Stimulated activated naive B cell treated with anti-CD40 and anti-IgM and Interleukin-4, amounts not matched to agents 10 μg/mL and 1 μg/mL and 100 μg/mL, for 72 hours (primary cell): ENCODE results near the gene MACROH2A2.
"Not testable (repeated sequence)": the region's sequence is repeated elsewhere in the genome, so short reads cannot be mapped to it uniquely, and the experiment has no call there.

Experiments used
- ATAC-seq, 2 donors: fragments of 150-1000 bp; cut with Tn5 transposase; replicated peaks; 2 replicates each; pipeline ENCODE4 v1.10.0; 2021; ENCODE audit warnings: moderate library complexity in 1 of 2
- DNase-seq: peaks from one replicate; pipeline ENCODE4 v3.0.0; 2021
- H3K27ac Mint-ChIP-seq: one replicate; pipeline ENCODE4 v1.8.0; 2022; ENCODE audit warnings: mild to moderate bottlenecking, mixed read lengths
- H3K27me3 Mint-ChIP-seq, 2 donors: one replicate each; pipeline ENCODE4 v1.8.0; 2022; ENCODE audit warnings: mixed read lengths in 2 of 2
- H3K36me3 Mint-ChIP-seq, 2 donors: one replicate each; pipeline ENCODE4 v1.8.0; 2022; ENCODE audit warnings: mixed read lengths in 2 of 2, mild to moderate bottlenecking in 1 of 2
- H3K4me1 Mint-ChIP-seq, 2 donors: one replicate each; pipeline ENCODE4 v1.8.0; 2022; ENCODE audit warnings: mixed read lengths in 2 of 2, mild to moderate bottlenecking in 1 of 2
- H3K4me3 Mint-ChIP-seq, 2 donors: one replicate each; pipeline ENCODE4 v1.8.0; 2022; ENCODE audit warnings: mild to moderate bottlenecking in 2 of 2, mixed read lengths in 2 of 2, moderate library complexity in 1 of 2
- H3K9me3 Mint-ChIP-seq, 2 donors: one replicate each; pipeline ENCODE4 v1.8.0; 2022; ENCODE audit warnings: mixed read lengths in 2 of 2, mild to moderate bottlenecking in 1 of 2

Gene MACROH2A2

DNA sequence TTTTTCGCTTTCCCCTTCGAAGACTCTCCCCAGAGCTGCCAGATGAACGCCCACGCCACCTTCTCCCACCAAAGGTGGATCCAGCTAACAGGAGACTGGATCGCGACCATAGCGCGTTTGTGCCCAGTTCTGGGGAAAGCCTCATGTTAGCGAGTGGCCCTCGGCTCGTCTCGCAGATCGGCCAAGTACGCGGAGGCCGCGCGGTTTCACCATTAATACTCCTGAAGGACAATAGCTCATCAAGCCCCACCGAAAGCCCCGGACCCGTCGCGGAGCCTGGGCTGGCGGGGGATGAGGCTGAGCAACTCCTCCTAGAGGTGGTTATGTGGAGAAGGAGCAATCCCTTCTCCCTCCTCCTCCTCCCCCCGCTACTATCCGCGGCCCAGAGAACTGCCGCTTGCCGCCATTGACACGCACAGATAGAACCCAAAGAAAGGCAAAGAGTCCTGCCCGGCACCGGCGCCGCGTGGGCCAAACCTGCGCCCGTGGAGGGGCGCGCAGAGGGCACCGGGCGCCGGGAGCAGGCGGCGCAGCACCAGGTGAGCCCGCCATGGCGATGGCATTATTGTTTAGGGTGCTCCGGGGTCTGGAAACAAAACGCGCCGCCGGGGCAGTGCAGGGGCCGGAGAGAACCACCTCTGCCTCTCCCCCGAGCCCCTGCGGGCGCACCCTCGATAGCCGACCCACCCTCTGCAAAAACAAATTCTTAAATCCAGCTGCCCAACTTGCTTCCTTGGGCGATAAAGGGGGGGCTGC is at the start of gene MACROH2A2:
Gene MACROH2A2 (plus strand): TSS at position 385 of the 756 bp plus-strand sequence. CDS start 22,813 bp downstream, outside the sequence.
- DNase-seq: no peak
- Mint-ChIP-seq H3K4me3 (peak within 1 kb of the TSS; percentile 79 to 80), H3K9me3 (no peaks in the 10 kb centered on the region), H3K27ac (peak within 1 kb of the TSS; percentile 49), H3K27me3 (peaks cover 46 to 49% of the 10 kb centered on the region in 2 donors), H3K4me1 (peaks cover 7 to 11% of the 10 kb centered on the region in 2 donors), H3K36me3 (no peaks in the 10 kb centered on the region)
- ATAC-seq: peak in 1 of 2 donors; percentile 25

DNA sequence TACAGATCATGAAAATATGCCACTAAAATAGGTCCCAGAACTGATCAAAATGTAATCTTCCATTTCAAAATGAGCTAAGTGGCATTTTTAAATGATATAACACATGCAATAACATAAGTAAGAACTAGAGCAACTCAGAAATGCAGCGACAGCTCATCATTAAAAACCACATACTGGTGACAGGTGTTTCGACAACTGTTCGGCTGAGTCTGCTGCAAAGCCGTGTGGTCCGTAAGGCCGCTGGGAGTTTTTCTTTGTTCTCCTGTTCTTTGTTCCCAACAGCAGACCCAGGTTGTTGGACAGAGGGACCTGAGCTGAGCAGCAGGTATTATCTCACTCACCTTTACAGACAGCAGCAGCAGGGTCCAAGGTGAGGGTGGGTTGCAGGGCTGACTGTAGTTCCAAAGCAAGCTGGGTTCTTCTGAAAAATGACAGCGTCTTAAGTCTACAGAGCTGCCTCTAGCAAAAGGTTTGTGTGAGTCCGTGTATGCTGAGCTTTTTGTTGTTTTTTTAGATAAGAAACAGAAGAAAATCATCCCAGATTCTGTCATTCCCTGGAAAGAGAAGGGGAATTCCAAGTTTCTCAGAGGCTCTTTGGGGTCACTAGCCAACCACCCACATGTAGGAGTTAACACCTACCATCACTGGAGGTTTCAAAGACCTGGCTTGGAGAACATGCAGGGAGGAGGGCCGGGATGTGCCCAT is 45.4 kb upstream of the MACROH2A2 start:
- Mint-ChIP-seq H3K9me3 (peaks cover 3 to 5% of the 10 kb centered on the region in 2 donors), H3K4me3 (no peak overlapping the region), H3K27me3 (peaks cover 31 to 34% of the 10 kb centered on the region in 2 donors), H3K36me3 (peaks cover 0 to under 1% of the 10 kb centered on the region in 2 donors), H3K27ac (no peak overlapping the region), H3K4me1 (no peaks in the 10 kb centered on the region)
- DNase-seq: no peak
- no peak for ATAC-seq

DNA sequence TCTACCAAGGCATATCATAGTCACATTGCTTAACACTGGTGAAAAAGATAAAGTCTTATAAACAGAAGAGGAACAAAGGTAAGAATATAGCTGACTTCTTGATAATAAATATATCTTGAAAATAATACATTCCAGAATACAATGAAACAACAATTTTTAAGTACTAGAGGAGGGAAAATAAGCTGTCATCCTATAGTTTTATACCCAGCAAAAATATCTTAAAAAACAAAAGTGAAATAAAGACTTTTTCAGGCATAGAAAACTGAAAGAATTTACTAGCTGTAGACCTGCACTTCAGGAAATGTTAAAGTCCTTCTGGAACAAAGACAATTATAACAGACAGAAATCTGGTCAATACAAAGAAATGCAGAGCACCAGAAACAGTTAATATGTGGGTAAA is 21.4 kb upstream of the MACROH2A2 start:
- Mint-ChIP-seq H3K27ac (no peak overlapping the region), H3K4me3 (no peak overlapping the region), H3K9me3 (peaks cover 12 to 24% of the 10 kb centered on the region in 2 donors), H3K4me1 (no peaks in the 10 kb centered on the region), H3K27me3 (peaks cover 8 to 10% of the 10 kb centered on the region in 2 donors), H3K36me3 (peaks cover 2 to 5% of the 10 kb centered on the region in 2 donors)
- ATAC-seq (no peak), DNase-seq (no peak)

DNA sequence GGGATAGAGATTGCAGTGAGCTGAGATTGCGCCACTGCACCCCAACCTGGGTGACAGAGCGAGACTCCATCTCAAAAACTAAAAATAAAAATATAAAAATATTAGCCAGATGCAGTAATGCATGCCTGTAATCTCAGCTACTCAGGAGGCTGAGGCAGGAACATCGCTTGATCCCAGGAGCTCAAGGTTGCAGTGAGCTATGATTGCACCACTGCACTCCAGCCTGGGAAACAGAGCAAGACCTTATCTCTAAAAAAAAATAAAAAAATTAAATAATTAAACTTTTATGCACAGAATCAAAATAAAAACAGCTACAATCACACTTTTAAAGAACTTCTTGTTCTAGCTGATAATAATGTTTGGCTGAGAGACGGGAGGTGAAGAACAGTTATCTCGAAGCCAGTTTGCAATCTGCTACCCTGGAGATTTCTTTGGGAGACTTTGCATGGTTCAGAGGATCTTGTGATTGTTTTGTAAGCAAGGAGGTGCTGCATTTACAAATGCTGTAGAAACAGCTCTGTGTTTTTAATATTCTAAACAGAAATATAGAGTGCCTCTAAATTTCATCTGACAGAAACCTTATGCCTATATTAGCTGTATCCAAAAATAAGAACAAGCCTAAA is 19.9 kb upstream of the MACROH2A2 start:
- H3K36me3 Mint-ChIP-seq: peaks cover 2 to 5% of the 10 kb centered on the region in 2 donors
- ATAC-seq (no peak), DNase-seq (no peak)
- H3K4me1 Mint-ChIP-seq: no peaks in the 10 kb centered on the region
- H3K27ac Mint-ChIP-seq: no peak overlapping the region
- no peak overlapping the region for H3K4me3 Mint-ChIP-seq
- peaks cover 4 to 8% of the 10 kb centered on the region in 2 donors for H3K27me3 Mint-ChIP-seq
- H3K9me3 Mint-ChIP-seq: peaks cover 10 to 20% of the 10 kb centered on the region in 2 donors

- ATAC-seq (no peak), DNase-seq (no peak)
- Mint-ChIP-seq H3K36me3 (peaks cover 2 to 5% of the 10 kb centered on the region in 2 donors), H3K27me3 (peaks cover 7 to 8% of the 10 kb centered on the region in 2 donors), H3K27ac (no peak overlapping the region), H3K9me3 (peaks cover 13 to 20% of the 10 kb centered on the region in 2 donors), H3K4me3 (no peak overlapping the region), H3K4me1 (no peaks in the 10 kb centered on the region)
Observed at GRCh38 chr10:70034232-70034631, 18.4 kb upstream of the MACROH2A2 start.

DNA sequence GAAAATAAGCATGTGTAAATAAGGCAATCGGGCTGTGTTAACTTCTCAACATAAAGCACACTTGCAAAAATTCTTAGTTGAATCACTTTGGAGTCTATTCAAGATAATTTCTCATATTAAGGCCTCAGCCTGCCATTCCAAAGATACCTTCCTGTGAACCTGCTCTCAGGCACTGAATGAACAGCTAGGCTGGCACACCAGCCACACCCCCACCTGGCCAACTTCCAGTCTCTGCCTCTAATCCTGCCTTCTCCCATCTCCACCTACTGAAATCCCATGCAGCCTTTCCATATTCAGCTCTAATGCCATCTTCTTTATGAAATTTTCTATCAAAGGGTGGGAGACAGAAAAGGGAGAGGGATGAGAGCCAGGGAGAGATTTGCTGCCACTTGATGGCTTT is 17.1 kb upstream of the MACROH2A2 start:
- Mint-ChIP-seq H3K27me3 (peaks cover 7 to 8% of the 10 kb centered on the region in 2 donors), H3K27ac (no peak overlapping the region), H3K36me3 (peaks cover 2 to 4% of the 10 kb centered on the region in 2 donors), H3K4me1 (no peaks in the 10 kb centered on the region), H3K4me3 (no peak overlapping the region), H3K9me3 (peaks cover 10 to 12% of the 10 kb centered on the region in 2 donors)
- DNase-seq (no peak), ATAC-seq (no peak)

DNA sequence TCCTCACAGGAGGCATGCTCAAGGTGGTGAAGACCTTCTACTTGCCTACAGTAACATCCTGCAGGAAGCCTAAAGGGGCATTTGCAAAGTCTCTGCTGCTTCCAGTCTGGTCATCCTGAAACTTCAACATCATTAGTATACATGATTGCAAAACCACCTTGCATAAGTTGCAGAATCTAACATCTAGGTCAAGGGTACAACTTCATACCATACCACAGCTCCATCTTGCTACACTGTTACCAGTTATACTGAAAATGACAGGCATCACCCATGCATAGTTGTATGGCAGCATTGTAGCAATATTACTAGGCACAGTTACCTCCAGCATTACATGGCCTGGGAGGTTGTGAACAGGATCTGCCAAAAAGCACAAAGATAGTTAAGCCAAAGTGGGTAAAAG is 13.7 kb upstream of the MACROH2A2 start:
- DNase-seq (no peak), ATAC-seq (no peak)
- Mint-ChIP-seq H3K4me1 (no peaks in the 10 kb centered on the region), H3K4me3 (no peak overlapping the region), H3K9me3 (peaks cover 8 to 16% of the 10 kb centered on the region in 2 donors), H3K27me3 (peaks cover 8 to 16% of the 10 kb centered on the region in 2 donors), H3K36me3 (peaks cover 0 to 6% of the 10 kb centered on the region in 2 donors), H3K27ac (no peak overlapping the region)

DNA sequence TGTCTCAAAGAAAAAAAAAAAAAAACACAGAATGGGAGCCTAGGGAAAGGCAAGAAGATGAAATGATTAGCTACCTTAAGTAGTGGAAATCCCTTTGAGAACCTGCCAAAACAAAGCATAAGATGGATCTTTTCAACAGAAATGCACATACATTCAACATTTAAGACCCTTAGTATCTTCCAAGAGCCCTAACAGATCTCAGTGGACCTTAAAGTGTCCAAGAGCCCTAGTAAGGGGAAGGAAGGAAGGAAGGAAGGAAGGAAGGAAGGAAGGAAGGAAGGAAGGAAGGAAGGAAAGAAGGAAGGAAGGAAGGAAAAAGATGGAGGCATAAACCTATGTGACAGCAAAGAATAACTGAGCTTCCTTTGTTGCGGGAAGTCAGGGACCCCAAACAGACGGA is 11.6 kb upstream of the MACROH2A2 start:
- ATAC-seq (no peak), DNase-seq (no peak)
- peaks cover 0 to 6% of the 10 kb centered on the region in 2 donors for H3K36me3 Mint-ChIP-seq
- no peak overlapping the region for H3K4me3 Mint-ChIP-seq
- peaks cover 0 to 16% of the 10 kb centered on the region in 2 donors for H3K27me3 Mint-ChIP-seq
- no peaks in the 10 kb centered on the region for H3K4me1 Mint-ChIP-seq
- H3K27ac Mint-ChIP-seq: no peak overlapping the region
- H3K9me3 Mint-ChIP-seq: peaks cover 8 to 17% of the 10 kb centered on the region in 2 donors

- not testable (repeated sequence) for H3K36me3 Mint-ChIP-seq, ATAC-seq, H3K4me3 Mint-ChIP-seq, H3K27ac Mint-ChIP-seq, DNase-seq, H3K4me1 Mint-ChIP-seq
- Mint-ChIP-seq H3K27me3 (peaks cover 0 to 16% of the 10 kb centered on the region in 2 donors), H3K9me3 (peaks cover 8 to 17% of the 10 kb centered on the region in 2 donors)
Observed at GRCh38 chr10:70041739-70042138, 10.9 kb upstream of the MACROH2A2 start.

- not testable (repeated sequence) for H3K4me1 Mint-ChIP-seq, H3K36me3 Mint-ChIP-seq, H3K4me3 Mint-ChIP-seq, DNase-seq, H3K9me3 Mint-ChIP-seq, H3K27ac Mint-ChIP-seq, ATAC-seq
- H3K27me3 Mint-ChIP-seq: peaks cover 11 to 25% of the 10 kb centered on the region in 2 donors
Observed at GRCh38 chr10:70047066-70047465, 5.6 kb upstream of the MACROH2A2 start.

- H3K4me1 Mint-ChIP-seq: peaks cover 7 to 11% of the 10 kb centered on the region in 2 donors
- no peaks in the 10 kb centered on the region for H3K36me3 Mint-ChIP-seq
- no peak overlapping the region for H3K4me3 Mint-ChIP-seq
- ATAC-seq (no peak), DNase-seq (no peak)
- peaks cover 22 to 28% of the 10 kb centered on the region in 2 donors for H3K27me3 Mint-ChIP-seq
- H3K27ac Mint-ChIP-seq: no peak overlapping the region
- H3K9me3 Mint-ChIP-seq: peaks cover 0 to 2% of the 10 kb centered on the region in 2 donors
Observed at GRCh38 chr10:70048030-70048723, 4.5 kb upstream of the MACROH2A2 start.

- Mint-ChIP-seq H3K4me3 (no peak overlapping the region), H3K27me3 (peaks cover 44 to 49% of the 10 kb centered on the region in 2 donors), H3K9me3 (no peaks in the 10 kb centered on the region), H3K4me1 (peaks cover 7 to 11% of the 10 kb centered on the region in 2 donors), H3K36me3 (no peaks in the 10 kb centered on the region), H3K27ac (no peak overlapping the region)
- DNase-seq (no peak), ATAC-seq (no peak)
Observed at GRCh38 chr10:70051848-70052247, 798 bp upstream of the MACROH2A2 start.

- ATAC-seq: peak; percentile 31 to 51
- Mint-ChIP-seq H3K9me3 (no peaks in the 10 kb centered on the region), H3K36me3 (no peaks in the 10 kb centered on the region), H3K27ac (no peak overlapping the region), H3K4me3 (peak overlapping the region; percentile 79 to 80), H3K4me1 (peaks cover 7 to 11% of the 10 kb centered on the region in 2 donors), H3K27me3 (peaks cover 46 to 49% of the 10 kb centered on the region in 2 donors)
- no peak for DNase-seq
Observed at GRCh38 chr10:70053218-70053840, 683 bp downstream of the MACROH2A2 start.
